Activated T-helper 17 cell treated with anti-CD3 and anti-CD28 coated beads, Interleukin-2, amount 50 U/mL, for 72 hours (primary cell): ENCODE results near the gene ELFN2. TPM values are rescaled to one million over a fixed set of nuclear protein-coding genes. Genes with fewer than 3 reads are reported as not detected.
"Not testable (repeated sequence)": the region's sequence is repeated elsewhere in the genome, so short reads cannot be mapped to it uniquely, and the experiment has no call there.

Source experiments
- ATAC-seq: fragments of 150-1000 bp; cut with Tn5 transposase; replicated peaks from 2 replicates; pipeline ENCODE4 v1.10.0; 2021; ENCODE audit warnings: mild to moderate bottlenecking, moderate library complexity
- H3K27ac Mint-ChIP-seq: one replicate; pipeline ENCODE4 v1.8.0; 2022; ENCODE audit warnings: mixed read lengths
- H3K27me3 Mint-ChIP-seq: one replicate; pipeline ENCODE4 v1.8.0; 2022; ENCODE audit warnings: mixed read lengths
- H3K36me3 Mint-ChIP-seq: one replicate; pipeline ENCODE4 v1.8.0; 2022; ENCODE audit warnings: low read depth, mild to moderate bottlenecking, mixed read lengths
- H3K4me1 Mint-ChIP-seq: one replicate; pipeline ENCODE4 v1.8.0; 2022; ENCODE audit warnings: mixed read lengths
- H3K4me3 Mint-ChIP-seq: one replicate; pipeline ENCODE4 v1.8.0; 2022; ENCODE audit warnings: mild to moderate bottlenecking, mixed read lengths
- H3K9me3 Mint-ChIP-seq: one replicate; pipeline ENCODE4 v1.8.0; 2022; ENCODE audit warnings: mixed read lengths
- total RNA-seq, 2 donors: library from RNA; stranded (reverse); gene quantifications; one replicate each; pipeline ENCODE4 v1.2.3, GENCODE V29; 2022

Gene ELFN2, protein sequence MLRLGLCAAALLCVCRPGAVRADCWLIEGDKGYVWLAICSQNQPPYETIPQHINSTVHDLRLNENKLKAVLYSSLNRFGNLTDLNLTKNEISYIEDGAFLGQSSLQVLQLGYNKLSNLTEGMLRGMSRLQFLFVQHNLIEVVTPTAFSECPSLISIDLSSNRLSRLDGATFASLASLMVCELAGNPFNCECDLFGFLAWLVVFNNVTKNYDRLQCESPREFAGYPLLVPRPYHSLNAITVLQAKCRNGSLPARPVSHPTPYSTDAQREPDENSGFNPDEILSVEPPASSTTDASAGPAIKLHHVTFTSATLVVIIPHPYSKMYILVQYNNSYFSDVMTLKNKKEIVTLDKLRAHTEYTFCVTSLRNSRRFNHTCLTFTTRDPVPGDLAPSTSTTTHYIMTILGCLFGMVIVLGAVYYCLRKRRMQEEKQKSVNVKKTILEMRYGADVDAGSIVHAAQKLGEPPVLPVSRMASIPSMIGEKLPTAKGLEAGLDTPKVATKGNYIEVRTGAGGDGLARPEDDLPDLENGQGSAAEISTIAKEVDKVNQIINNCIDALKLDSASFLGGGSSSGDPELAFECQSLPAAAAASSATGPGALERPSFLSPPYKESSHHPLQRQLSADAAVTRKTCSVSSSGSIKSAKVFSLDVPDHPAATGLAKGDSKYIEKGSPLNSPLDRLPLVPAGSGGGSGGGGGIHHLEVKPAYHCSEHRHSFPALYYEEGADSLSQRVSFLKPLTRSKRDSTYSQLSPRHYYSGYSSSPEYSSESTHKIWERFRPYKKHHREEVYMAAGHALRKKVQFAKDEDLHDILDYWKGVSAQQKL
- 1 to 10 TPM in 1 of 2 donors, under 1 TPM in 1; 0.24 to 2.2 TPM for total RNA-seq

DNA sequence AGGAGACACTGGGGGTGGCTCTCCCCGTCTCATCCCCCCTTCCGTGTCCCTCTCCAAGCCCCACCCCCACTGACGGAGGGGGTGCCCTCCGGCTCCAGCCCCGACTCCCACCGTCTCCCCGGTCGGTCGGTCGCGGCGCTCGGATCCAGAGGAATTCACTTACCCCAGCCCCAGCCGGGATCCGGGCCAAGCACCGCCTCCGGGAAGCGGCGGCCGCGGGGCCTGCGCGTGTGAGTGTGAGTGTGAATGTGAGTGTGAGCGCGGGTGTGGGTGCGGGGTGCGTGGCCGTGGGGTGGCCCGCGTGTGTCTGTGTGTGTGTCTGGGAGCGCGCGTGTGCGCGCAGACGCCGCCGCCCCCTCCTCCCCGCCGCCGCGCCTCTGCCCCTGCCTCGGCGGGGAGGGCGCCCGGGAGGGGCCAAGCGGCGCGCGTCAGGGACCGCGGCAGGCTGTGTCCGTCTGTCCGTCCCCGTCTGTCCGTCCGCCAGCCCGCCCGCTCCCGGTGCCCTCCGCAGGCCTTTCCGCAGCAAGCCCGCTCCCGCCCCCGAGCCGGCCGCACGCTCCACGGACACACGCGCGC, at the start of gene ELFN2:
Gene ELFN2, minus strand, starts transcription at position 345 of the 576 bp plus-strand sequence. CDS start 51,945 bp downstream, outside the sequence.
- Mint-ChIP-seq H3K27me3 (peaks cover 35% of the 10 kb centered on the region), H3K4me1 (peaks cover 11% of the 10 kb centered on the region), H3K27ac (no peak within 1 kb of the TSS), H3K36me3 (no peaks in the 10 kb centered on the region), H3K9me3 (no peaks in the 10 kb centered on the region), H3K4me3 (peak within 1 kb of the TSS; percentile 15)
- ATAC-seq: no peak

DNA sequence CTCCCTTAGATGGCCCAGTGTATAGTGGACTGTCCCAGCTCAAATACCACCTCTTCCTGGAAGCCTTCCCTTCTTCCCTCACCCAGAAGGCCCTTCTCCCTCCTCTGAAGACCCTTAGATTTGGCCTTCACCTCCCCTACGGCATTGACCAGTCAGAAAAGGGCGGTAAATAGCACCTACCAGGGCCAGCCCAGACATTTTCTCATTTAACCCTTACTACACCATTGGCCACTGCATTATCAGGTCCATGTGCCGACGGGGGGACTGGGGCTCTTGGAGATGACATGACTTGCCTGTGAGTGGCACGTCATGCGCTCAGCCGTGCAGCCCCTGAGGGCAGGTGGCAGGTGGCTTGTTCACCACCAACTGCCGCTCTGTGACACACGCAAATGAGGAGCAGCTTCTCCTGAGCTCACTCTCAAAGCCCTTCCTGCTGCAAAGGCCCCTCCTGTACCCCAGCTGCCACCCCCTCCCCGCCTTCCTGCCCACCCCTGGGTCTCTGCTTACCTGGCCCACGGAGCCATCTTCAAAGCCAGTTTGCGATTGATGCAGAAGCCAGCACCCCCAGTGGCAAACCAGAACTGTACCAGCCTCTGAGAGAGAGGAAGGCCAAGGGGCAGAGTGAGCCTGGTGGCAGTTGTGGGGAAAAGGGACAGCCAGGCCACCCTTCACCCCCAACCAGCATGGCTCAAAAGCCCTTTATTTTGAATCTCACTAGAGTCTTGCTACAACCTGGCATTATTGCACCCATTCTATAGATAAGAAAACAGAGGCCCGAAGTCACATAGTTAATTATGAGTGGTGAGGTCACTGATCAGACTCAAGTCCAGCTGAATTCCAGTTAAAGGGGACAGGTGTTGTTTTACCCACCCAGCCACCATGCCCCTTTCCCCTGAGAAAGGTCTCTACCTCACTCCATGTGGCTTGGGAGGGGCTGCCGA, 49.4 kb upstream of the ELFN2 start:
- H3K27me3 Mint-ChIP-seq: no peaks in the 10 kb centered on the region
- no peak for ATAC-seq
- peaks cover 9% of the 10 kb centered on the region for H3K4me1 Mint-ChIP-seq
- H3K36me3 Mint-ChIP-seq: peaks cover 96% of the 10 kb centered on the region
- no peaks in the 10 kb centered on the region for H3K9me3 Mint-ChIP-seq
- H3K4me3 Mint-ChIP-seq: no peak overlapping the region
- H3K27ac Mint-ChIP-seq: peak overlapping the region; percentile 34

DNA sequence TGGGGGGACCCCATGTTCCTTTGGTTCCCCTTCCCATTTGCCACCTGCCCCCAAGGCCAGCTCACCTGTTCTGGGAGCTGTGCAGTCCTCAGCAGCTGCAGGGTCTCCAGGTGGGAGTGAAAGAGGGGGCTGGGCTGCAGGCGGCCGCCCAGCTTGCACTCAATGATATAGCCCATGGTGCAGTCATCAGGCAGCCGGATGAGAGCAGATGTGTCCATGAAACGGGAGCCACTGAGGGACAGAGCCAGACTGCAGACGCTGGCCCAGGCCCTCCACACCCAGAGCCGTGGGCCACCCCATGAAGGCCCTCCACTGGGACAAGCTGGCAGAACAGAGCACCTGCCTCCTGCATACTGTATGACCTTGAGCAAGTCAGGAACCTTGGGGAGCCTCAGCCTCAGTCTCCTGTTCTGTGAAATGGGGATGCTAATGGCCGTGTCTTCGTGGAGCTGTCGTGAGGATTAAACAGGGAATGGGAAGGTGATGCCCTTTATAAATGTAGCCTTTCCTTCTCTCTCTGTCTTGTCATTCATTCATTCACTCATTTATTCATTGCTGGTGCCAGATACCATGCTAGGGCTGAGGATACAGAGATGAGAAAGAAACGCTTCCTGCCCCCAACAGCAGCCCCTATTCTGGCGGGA, 47.3 kb upstream of the ELFN2 start:
- no peak overlapping the region for H3K27ac Mint-ChIP-seq
- peaks cover 4% of the 10 kb centered on the region for H3K4me1 Mint-ChIP-seq
- no peak overlapping the region for H3K4me3 Mint-ChIP-seq
- no peaks in the 10 kb centered on the region for H3K9me3 Mint-ChIP-seq
- peaks cover 98% of the 10 kb centered on the region for H3K36me3 Mint-ChIP-seq
- no peak for ATAC-seq
- no peaks in the 10 kb centered on the region for H3K27me3 Mint-ChIP-seq

DNA sequence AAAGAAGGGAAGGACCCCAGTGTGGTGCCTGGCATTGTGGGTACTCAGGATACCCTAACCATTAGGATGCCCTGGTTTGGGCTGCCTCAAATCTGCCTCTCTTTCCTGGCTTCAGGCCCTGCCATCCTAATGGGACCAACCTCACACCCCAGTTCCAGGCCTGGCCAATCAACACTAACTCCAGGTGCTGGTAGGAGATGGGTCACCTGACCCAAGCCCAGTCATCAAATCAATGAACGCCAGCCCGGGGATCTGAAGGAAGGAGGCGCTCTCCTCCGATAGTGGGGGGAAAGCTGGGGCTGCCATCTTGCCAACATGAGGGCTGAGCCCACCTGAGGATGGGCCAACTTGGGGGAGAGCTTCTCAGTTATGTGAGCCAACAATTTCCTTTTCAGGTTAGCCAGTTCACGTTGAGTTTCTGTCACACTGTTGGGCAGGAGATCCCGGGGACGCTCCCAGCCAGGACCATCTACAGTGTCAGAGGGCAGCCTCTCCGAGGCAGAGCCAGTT, 46.2 kb upstream of the ELFN2 start:
- no peaks in the 10 kb centered on the region for H3K9me3 Mint-ChIP-seq
- peak overlapping the region; percentile 66 for H3K27ac Mint-ChIP-seq
- H3K36me3 Mint-ChIP-seq: peaks cover 98% of the 10 kb centered on the region

DNA sequence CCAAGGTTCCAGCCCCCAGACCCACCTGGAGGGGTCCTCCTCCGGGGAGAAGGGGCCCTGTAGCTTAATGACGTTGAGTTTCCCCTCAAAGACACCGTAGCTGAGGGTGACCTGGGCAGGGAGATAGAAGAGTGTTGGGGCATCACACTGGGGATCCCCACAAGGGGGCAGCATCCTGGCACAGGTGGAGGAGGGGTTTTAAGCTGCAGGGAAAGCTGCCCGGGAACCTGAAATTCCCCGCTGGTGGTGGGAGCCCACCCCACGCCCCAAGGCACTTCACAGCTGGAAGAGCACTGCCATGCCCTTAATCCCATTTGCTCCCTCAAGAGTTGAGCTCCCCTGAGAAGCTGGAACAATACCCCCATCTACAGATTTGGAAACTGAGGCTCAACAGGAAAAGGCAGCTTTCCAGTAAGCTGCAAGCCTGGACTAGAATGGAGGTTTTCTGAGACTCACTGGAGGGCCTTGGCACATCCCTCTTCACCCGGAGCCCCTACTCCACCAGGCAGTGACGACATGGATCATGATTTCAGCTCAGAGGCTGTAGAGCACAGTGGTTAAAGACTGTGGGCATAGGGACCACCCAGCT, 45.2 kb upstream of the ELFN2 start:
- Mint-ChIP-seq H3K36me3 (peaks cover 97% of the 10 kb centered on the region), H3K27ac (peak overlapping the region; percentile 20), H3K9me3 (no peaks in the 10 kb centered on the region), H3K4me3 (no peak overlapping the region), H3K4me1 (peaks cover 4% of the 10 kb centered on the region), H3K27me3 (no peaks in the 10 kb centered on the region)
- ATAC-seq: no peak

More for the DNA sequence above, 46.2 kb upstream of the ELFN2 start:
- Mint-ChIP-seq H3K4me1 (peaks cover 4% of the 10 kb centered on the region), H3K4me3 (no peak overlapping the region), H3K27me3 (no peaks in the 10 kb centered on the region)
- ATAC-seq: no peak

DNA sequence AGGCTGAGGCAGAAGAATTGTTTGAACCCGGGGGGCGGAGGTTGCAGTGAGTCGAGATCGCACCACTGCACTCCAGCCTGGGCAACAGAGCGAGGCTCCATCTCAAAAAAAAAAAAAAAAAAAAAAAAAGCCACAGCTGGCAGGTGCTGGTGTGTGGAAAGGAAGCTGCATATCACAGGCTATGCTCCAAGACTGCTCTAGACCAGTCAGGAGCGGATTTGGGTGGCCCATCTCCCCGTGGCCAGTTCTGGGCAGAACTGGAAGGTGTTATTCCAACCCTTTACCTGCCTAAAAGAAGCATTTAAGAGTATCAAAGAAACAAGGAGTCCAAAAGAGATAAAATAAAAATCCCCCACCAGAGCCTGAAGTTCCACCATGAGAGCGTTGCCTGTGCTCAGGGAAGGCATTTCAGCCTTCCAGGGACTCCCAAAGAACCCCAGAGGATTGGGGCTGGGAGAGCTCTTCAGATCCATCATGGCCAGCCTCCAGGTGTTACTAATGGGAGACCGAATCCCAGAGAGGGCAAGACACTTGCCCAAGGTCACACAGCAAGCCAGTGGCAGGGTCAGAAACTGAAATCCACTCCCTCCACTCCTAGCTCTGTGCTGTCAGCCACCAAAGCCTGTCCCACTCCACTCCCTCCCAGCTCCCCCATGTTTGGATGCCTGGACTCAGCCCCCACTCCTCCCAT, 44.6 kb upstream of the ELFN2 start:
- Mint-ChIP-seq H3K27ac (no peak overlapping the region), H3K36me3 (peaks cover 97% of the 10 kb centered on the region), H3K9me3 (no peaks in the 10 kb centered on the region)

DNA sequence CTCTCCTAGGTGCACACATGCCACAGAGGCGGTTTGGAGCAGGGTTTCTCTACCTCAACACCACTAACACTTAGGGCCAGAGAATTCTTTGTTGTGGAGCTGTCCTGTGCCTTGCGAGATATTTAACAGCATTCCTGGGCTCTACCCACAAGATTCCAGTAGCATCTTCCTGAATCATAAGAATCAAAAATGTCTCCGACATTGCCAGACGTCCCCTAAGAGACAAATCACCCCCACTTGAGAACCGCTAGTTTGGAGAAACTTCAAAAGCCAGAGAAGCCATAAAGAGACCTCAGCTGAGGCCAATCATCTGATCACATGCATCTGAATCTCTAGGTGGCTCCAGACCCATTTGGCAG, 42.8 kb upstream of the ELFN2 start:
- Mint-ChIP-seq H3K4me3 (no peak overlapping the region), H3K36me3 (peaks cover 99% of the 10 kb centered on the region), H3K27ac (peak overlapping the region; percentile 58), H3K4me1 (peaks cover 12% of the 10 kb centered on the region), H3K9me3 (no peaks in the 10 kb centered on the region), H3K27me3 (no peaks in the 10 kb centered on the region)
- ATAC-seq: no peak

More for the DNA sequence above, 44.6 kb upstream of the ELFN2 start:
- Mint-ChIP-seq H3K4me1 (peaks cover 4% of the 10 kb centered on the region), H3K27me3 (no peaks in the 10 kb centered on the region), H3K4me3 (no peak overlapping the region)
- no peak for ATAC-seq

DNA sequence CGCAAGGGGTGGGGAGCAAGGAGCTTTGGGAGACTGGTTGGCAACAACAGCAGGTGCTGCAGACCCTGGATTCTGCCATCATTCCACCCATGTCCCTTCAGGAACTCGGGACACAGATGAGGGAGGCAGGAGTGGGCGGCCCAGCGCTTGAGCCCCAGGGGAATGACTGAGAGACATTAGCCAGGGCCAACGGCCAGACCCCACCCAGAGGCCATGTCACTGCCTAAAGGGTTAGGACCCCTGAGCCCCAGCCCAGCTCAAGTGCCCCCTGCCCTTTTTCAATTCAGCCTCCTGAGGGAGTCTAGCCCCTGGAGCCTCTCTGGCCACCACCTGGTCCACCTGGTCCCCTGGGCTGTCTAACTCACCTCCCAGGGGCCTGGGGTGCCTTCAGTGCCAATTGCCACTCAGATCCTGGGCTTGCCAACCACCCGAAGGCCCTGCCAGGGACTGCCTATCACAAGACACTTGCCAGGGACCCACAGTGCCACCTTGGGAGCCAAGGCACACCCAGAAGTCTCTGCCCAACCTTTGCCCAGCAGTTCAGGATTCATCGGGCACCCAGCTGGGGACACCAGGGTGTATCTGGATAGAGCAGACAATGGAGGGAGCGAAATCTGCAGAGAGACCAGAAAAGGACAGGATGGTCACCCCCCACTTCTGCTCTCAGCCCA, 42.3 kb upstream of the ELFN2 start:
- H3K4me1 Mint-ChIP-seq: peaks cover 13% of the 10 kb centered on the region
- no peak overlapping the region for H3K4me3 Mint-ChIP-seq
- no peak for ATAC-seq
- no peaks in the 10 kb centered on the region for H3K27me3 Mint-ChIP-seq
- H3K9me3 Mint-ChIP-seq: no peaks in the 10 kb centered on the region
- H3K27ac Mint-ChIP-seq: peak overlapping the region; percentile 58
- H3K36me3 Mint-ChIP-seq: peaks cover 98% of the 10 kb centered on the region

DNA sequence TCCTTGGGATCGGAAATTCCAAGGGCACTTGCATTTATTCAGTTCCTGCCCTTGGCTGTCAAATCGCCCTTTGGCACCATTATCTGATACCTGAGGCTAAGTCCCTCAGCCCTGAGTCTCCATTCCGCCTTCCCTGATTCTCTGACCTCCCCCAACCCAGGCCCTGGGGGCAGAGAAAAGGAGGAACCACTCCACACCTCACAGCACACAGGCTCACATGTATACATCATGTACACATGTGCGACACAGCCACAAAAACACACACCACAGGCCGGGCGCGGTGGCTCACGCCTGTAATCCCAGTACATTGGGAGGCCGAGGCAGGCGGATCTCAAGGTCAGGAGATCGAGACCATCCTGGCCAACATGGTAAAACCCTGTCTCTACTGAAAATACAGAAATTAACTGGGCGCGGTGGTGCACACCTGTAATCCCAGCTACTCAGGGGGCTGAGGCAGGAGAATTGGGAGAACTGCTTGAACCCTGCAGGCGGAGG, 41.0 kb upstream of the ELFN2 start:
- Mint-ChIP-seq H3K27ac (peak overlapping the region; percentile 70), H3K4me1 (peaks cover 13% of the 10 kb centered on the region), H3K36me3 (peaks cover 92% of the 10 kb centered on the region)
- not testable (repeated sequence) for H3K27me3 Mint-ChIP-seq, H3K9me3 Mint-ChIP-seq, ATAC-seq, H3K4me3 Mint-ChIP-seq

DNA sequence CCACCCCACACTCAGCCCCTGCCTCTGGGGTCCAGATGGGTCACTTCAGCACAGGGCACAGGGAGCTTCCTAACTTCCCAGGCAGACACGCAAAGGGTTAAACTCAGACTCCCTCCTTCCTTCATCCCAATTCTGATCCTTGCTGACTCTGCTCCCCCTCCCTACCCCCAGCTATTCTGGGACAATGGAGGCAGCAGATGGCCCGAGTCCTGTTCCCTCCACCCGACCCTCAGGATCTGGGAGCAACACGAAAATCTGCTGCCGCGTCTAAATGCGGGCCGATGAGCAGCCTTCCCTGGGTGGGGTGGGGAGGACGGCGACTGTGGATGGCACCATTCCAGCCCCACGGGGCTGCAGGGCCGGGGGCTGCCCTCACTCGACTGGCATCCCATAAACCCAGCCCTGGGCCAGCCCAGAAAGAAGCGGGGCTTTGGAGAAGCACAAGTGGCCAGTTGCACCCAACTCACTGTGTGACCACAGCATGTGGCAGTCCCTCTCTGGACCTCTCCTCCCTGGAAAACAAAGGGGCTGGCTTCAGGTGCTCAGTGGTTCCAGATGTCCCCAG, 40.2 kb upstream of the ELFN2 start:
- no peak for ATAC-seq
- no peak overlapping the region for H3K4me3 Mint-ChIP-seq
- no peaks in the 10 kb centered on the region for H3K27me3 Mint-ChIP-seq
- peaks cover 13% of the 10 kb centered on the region for H3K4me1 Mint-ChIP-seq
- H3K9me3 Mint-ChIP-seq: no peaks in the 10 kb centered on the region
- peaks cover 87% of the 10 kb centered on the region for H3K36me3 Mint-ChIP-seq
- H3K27ac Mint-ChIP-seq: peak overlapping the region; percentile 70

DNA sequence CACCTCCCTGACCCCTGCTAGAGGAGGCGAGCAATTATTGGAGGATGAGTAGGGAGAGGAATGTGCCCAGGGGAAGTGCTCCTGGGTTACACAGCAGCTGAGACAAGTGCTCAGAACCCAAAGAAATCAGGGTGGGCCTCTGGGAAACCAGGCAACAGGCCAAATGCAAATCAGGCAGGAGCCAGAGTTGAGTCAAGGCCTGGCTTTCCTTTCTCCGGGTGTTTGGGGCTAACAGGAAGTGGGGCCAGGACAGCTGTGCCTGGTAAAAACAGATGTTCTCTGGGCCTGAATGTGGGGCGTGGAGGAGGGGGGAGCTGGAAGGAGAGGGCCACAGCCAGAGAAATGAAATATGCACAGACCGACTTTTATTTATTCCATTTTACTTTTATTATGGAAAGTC, 36.9 kb upstream of the ELFN2 start:
- Mint-ChIP-seq H3K4me1 (peaks cover 8% of the 10 kb centered on the region), H3K36me3 (peaks cover 72% of the 10 kb centered on the region), H3K27ac (peak overlapping the region; percentile 43), H3K9me3 (no peaks in the 10 kb centered on the region), H3K27me3 (no peaks in the 10 kb centered on the region), H3K4me3 (no peak overlapping the region)
- ATAC-seq: no peak

DNA sequence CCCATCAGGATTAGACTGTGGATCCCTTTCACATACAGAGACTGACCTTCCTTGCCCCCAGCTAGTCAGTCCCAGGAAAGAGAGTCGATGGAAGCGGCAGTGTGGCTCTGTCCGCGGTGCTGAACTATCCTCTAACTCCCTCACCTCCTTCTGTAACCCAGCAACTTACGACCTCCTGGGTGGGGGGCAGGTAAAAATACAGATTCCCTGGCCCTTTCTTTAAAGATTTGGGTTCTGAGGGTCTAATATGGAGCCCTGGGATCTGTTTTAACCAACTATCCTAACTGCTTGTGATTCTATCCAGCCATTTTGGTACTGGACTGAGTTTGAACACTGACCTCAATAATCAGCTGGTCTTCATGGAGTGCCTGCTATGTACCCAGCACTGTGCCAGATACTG, 35.7 kb upstream of the ELFN2 start:
- peaks cover 67% of the 10 kb centered on the region for H3K36me3 Mint-ChIP-seq
- no peak overlapping the region for H3K4me3 Mint-ChIP-seq
- no peak overlapping the region for H3K27ac Mint-ChIP-seq
- ATAC-seq: no peak
- H3K27me3 Mint-ChIP-seq: no peaks in the 10 kb centered on the region
- peaks cover 8% of the 10 kb centered on the region for H3K4me1 Mint-ChIP-seq
- H3K9me3 Mint-ChIP-seq: no peaks in the 10 kb centered on the region
